ENCODE results near the gene ITFG1. TPM values are rescaled to one million over a fixed set of nuclear protein-coding genes. Genes with fewer than 3 reads are reported as not detected.

ITFG1 gene
- total RNA-seq (10 to 100 TPM; 21.7 to 34.3 (median 29.8) TPM), polyA plus RNA-seq (10 to 100 TPM; 20.8 to 24.9 TPM), total RNA-seq (26.0 reads per million, percentile 56 among the genes with 10 or more reads in this experiment)

- peak; percentile 94 to 98 (median 97) for DNase-seq
- Mint-ChIP-seq H3K36me3 (peaks cover 6 to 29% (median 11%) of the 10 kb centered on the region in 5 donors), H3K27ac (peak within 1 kb of the TSS; percentile 91 to 99 (median 96)), H3K27me3 (no peaks in the 10 kb centered on the region), H3K4me1 (peaks cover 45 to 79% (median 73%) of the 10 kb centered on the region in 7 donors), H3K9me3 (no peaks in the 10 kb centered on the region), H3K4me3 (peak within 1 kb of the TSS; percentile 91 to 100 (median 96))
- H3K9me3 ChIP-seq (ENCODE audit: control insufficient read depth in 2 of 3, low read length in 3 of 3): no peaks in the 10 kb centered on the region
- H3K4me1 ChIP-seq (ENCODE audit: control insufficient read depth in 2 of 2, insufficient read depth in 2 of 2, low read length in 2 of 2): peaks cover 10 to 21% of the 10 kb centered on the region in 2 donors
- peak within 1 kb of the TSS; percentile 95 for H3K27ac ChIP-seq (ENCODE audit: low read depth, low read length)
- H3K27me3 ChIP-seq (ENCODE audit: control insufficient read depth in 2 of 2, insufficient read depth in 2 of 2, low read length in 2 of 2): no peaks in the 10 kb centered on the region
- POLR2A ChIA-PET: interaction anchor here (0.5 to 1.5 kb wide), 5 partner anchors 12 to 489 kb away, joined by 3 to 9 read pairs (median 3); partner anchors contain the start of gene DNAJA2
- intact Hi-C loops (cut with micrococcal nuclease): loop anchor here (1.0 to 10.0 kb wide), 18 partner anchors 107 to 1152 kb away; partner anchors contain the start of genes DNAJA2 (in 2 of the 2), LONP2 (in 2 of the 2), ORC6 (in 2 of the 2) and VPS35 (in 2 of the 2)
- CTCF ChIA-PET: interaction anchor here (0.5 kb wide), 1 partner anchor 15 kb away, joined by 5 read pairs; no protein-coding TSS in a partner anchor
- H3K4me3 ChIP-seq (ENCODE audit: low read length): peak within 1 kb of the TSS; percentile 94
- ATAC-seq: peak; percentile 97
- H3K36me3 ChIP-seq (ENCODE audit: control insufficient read depth in 2 of 3, insufficient read depth in 3 of 3, low read length in 3 of 3): peaks cover 0 to 10% (median 0%) of the 10 kb centered on the region in 3 experiments
Observed at GRCh38 chr16:47460711-47461597, at the start of gene ITFG1, which contains the start of gene PHKB. Gene ITFG1, minus strand, starts transcription at chr16:47461063. Its CDS starts 18 bp downstream, at chr16:47461045. Gene PHKB, plus strand, starts transcription at chr16:47461331. Its CDS starts 20 bp downstream, at chr16:47461351.

DNA sequence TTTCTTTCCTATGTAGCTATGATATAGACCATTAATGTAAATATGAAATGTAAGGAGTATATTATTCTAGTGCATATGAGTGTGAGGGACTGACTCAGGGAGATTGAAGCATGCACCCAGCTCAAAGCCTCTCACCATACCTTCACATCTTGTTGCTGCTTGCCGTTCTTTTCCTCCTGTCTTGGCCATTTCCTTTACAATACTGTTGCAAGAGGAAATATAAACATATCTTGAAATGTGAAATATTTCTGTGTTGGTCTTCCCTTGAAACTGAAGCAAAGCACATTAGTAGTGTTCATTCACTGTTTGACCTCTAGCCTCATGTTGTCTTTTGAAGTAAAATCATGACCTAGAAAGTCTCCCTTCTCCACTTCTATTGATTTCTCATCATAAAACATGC, 46.8 kb upstream of the ITFG1 start:
- Mint-ChIP-seq H3K27ac (no peak overlapping the region), H3K27me3 (no peaks in the 10 kb centered on the region), H3K9me3 (no peaks in the 10 kb centered on the region), H3K36me3 (peaks cover 4 to 69% (median 59%) of the 10 kb centered on the region in 5 donors), H3K4me3 (no peak overlapping the region), H3K4me1 (peaks cover 0 to 10% (median 3%) of the 10 kb centered on the region in 7 donors)
- Histone ChIP-seq H3K27me3 (ENCODE audit: control insufficient read depth in 2 of 2, insufficient read depth in 2 of 2, low read length in 2 of 2) (no peaks in the 10 kb centered on the region), H3K36me3 (ENCODE audit: control insufficient read depth in 2 of 3, insufficient read depth in 3 of 3, low read length in 3 of 3) (peaks cover 0 to 45% (median 11%) of the 10 kb centered on the region in 3 experiments), H3K27ac (ENCODE audit: low read depth, low read length) (no peak overlapping the region), H3K4me1 (ENCODE audit: control insufficient read depth in 2 of 2, insufficient read depth in 2 of 2, low read length in 2 of 2) (no peaks in the 10 kb centered on the region), H3K9me3 (ENCODE audit: control insufficient read depth in 2 of 3, low read length in 3 of 3) (no peaks in the 10 kb centered on the region), H3K4me3 (ENCODE audit: low read length) (no peak overlapping the region)
- intact Hi-C loops (cut with micrococcal nuclease): loop anchor here in 1 of 2 donors (2.0 kb wide), 1 partner anchor 13 kb away; no protein-coding TSS in a partner anchor
- DNase-seq: no peak
- ChIA-PET CTCF (no interaction called here), POLR2A (interaction anchor here (0.6 kb wide), 1 partner anchor 534 kb away, joined by 3 read pairs; the partner anchor contains the start of gene DNAJA2)
- no peak for ATAC-seq

DNA sequence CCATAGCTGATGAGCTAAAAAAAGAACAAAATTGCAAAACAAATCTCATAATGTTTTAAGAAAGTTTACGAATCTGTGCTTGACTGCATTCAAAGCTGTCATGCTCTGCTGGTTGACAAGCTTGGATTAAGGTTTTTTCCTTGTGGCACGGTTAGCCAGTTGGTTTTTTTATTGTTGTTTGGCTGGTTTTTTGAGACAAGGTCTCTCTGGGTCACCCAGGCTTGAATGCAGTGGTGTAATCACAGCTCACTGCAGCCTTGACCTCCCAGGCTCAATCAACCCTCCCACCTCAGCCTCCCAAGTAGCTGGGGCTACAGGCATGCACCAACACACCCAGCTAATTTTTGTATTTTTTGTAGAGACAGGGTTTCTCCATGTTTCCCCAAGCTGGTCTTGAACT, 45.9 kb upstream of the ITFG1 start:
- H3K27ac Mint-ChIP-seq: peak overlapping the region in 1 of 9 donors; percentile 41
- Histone ChIP-seq H3K36me3 (ENCODE audit: control insufficient read depth in 2 of 3, insufficient read depth in 3 of 3, low read length in 3 of 3) (peaks cover 0 to 46% (median 11%) of the 10 kb centered on the region in 3 experiments), H3K27me3 (ENCODE audit: control insufficient read depth in 2 of 2, insufficient read depth in 2 of 2, low read length in 2 of 2) (no peaks in the 10 kb centered on the region), H3K4me3 (ENCODE audit: low read length) (no peak overlapping the region), H3K4me1 (ENCODE audit: control insufficient read depth in 2 of 2, insufficient read depth in 2 of 2, low read length in 2 of 2) (no peaks in the 10 kb centered on the region), H3K27ac (ENCODE audit: low read depth, low read length) (no peak overlapping the region), H3K9me3 (ENCODE audit: control insufficient read depth in 2 of 3, low read length in 3 of 3) (no peaks in the 10 kb centered on the region)
- ATAC-seq (no peak), DNase-seq (no peak)
- CTCF ChIA-PET: no interaction called here
- H3K4me1 Mint-ChIP-seq: peaks cover 0 to 10% (median 3%) of the 10 kb centered on the region in 7 donors
- peaks cover 4 to 66% (median 54%) of the 10 kb centered on the region in 5 donors for H3K36me3 Mint-ChIP-seq
- POLR2A ChIA-PET: no interaction called here
- peak overlapping the region in 1 of 10 donors; percentile 7 for H3K4me3 Mint-ChIP-seq
- H3K9me3 Mint-ChIP-seq: no peaks in the 10 kb centered on the region
- no peaks in the 10 kb centered on the region for H3K27me3 Mint-ChIP-seq
- intact Hi-C loops (cut with micrococcal nuclease): no loop called here

- Mint-ChIP-seq H3K27ac (no peak overlapping the region), H3K4me3 (no peak overlapping the region), H3K4me1 (peaks cover 0 to 10% (median 3%) of the 10 kb centered on the region in 7 donors), H3K9me3 (no peaks in the 10 kb centered on the region), H3K36me3 (peaks cover 4 to 64% (median 46%) of the 10 kb centered on the region in 5 donors), H3K27me3 (no peaks in the 10 kb centered on the region)
- Histone ChIP-seq H3K27ac (ENCODE audit: low read depth, low read length) (no peak overlapping the region), H3K36me3 (ENCODE audit: control insufficient read depth in 2 of 3, insufficient read depth in 3 of 3, low read length in 3 of 3) (peaks cover 5 to 50% (median 11%) of the 10 kb centered on the region in 3 experiments), H3K4me1 (ENCODE audit: control insufficient read depth in 2 of 2, insufficient read depth in 2 of 2, low read length in 2 of 2) (no peaks in the 10 kb centered on the region), H3K27me3 (ENCODE audit: control insufficient read depth in 2 of 2, insufficient read depth in 2 of 2, low read length in 2 of 2) (no peaks in the 10 kb centered on the region), H3K4me3 (ENCODE audit: low read length) (no peak overlapping the region), H3K9me3 (ENCODE audit: control insufficient read depth in 2 of 3, low read length in 3 of 3) (no peaks in the 10 kb centered on the region)
- CTCF ChIA-PET: no interaction called here
- POLR2A ChIA-PET: no interaction called here
- intact Hi-C loops (cut with micrococcal nuclease): no loop called here
- ATAC-seq (no peak), DNase-seq (no peak)
Observed at GRCh38 chr16:47504599-47504998, 43.7 kb upstream of the ITFG1 start.

DNA sequence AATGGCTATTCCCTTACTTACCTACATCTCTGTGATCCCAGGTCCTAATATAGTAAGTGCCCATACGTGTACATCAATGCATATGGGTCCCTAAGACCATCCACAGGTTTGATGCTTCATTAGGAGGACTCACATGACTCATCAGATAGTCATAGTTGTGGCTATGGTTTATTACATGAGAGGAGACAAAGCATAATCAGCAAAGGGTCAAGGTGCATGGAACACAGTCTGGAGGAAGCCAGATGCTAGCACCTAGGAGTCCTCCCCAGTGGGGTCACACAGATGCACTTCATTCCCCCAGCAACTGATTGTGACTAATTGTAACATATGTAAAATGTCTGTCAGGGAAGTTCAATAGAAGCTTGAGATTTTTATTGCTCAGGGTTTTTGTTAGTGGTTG, 43.1 kb upstream of the ITFG1 start:
- ChIA-PET CTCF (no interaction called here), POLR2A (no interaction called here)
- Mint-ChIP-seq H3K4me3 (no peak overlapping the region), H3K27ac (no peak overlapping the region), H3K4me1 (peaks cover 0 to 10% (median 3%) of the 10 kb centered on the region in 7 donors), H3K27me3 (no peaks in the 10 kb centered on the region), H3K36me3 (peaks cover 4 to 64% (median 46%) of the 10 kb centered on the region in 5 donors), H3K9me3 (no peaks in the 10 kb centered on the region)
- intact Hi-C loops (cut with micrococcal nuclease): no loop called here
- H3K4me1 ChIP-seq (ENCODE audit: control insufficient read depth in 2 of 2, insufficient read depth in 2 of 2, low read length in 2 of 2): no peaks in the 10 kb centered on the region
- no peak overlapping the region for H3K4me3 ChIP-seq (ENCODE audit: low read length)
- ATAC-seq: no peak
- H3K27ac ChIP-seq (ENCODE audit: low read depth, low read length): no peak overlapping the region
- no peaks in the 10 kb centered on the region for H3K9me3 ChIP-seq (ENCODE audit: control insufficient read depth in 2 of 3, low read length in 3 of 3)
- peaks cover 5 to 53% (median 11%) of the 10 kb centered on the region in 3 experiments for H3K36me3 ChIP-seq (ENCODE audit: control insufficient read depth in 2 of 3, insufficient read depth in 3 of 3, low read length in 3 of 3)
- DNase-seq: no peak
- no peaks in the 10 kb centered on the region for H3K27me3 ChIP-seq (ENCODE audit: control insufficient read depth in 2 of 2, insufficient read depth in 2 of 2, low read length in 2 of 2)

DNA sequence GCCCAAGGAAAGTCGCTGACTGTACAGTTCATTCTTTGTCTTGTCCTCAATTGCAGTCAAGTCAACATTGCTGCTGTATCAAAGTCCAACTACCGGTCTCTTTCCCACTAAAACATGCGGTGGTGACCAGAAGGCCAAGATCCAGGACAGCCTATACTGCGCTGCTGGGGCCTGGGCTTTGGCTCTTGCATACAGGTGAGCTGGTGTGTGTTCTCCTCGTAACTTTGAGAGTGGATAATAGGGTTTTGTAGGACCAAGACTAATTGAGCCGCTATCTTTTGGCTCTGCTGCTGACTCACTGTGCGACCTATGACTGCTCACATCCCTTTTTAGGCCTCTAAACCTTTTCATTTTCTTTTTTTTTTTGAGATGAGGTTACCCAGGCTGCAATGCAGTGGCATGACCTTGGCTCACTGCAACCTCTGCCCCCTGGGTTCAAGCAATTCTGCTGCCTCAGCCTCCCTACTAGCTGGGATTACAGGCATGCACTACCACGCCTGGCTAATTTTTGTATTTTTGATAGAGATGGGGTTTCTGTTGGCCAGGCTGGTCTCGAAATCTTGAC, 38.9 kb upstream of the ITFG1 start:
- H3K36me3 Mint-ChIP-seq: peaks cover 8 to 65% (median 43%) of the 10 kb centered on the region in 5 donors
- CTCF ChIA-PET: interaction anchor here (0.6 kb wide), 1 partner anchor 790 kb away, joined by 4 read pairs; no protein-coding TSS in a partner anchor

More for the DNA sequence above, 38.9 kb upstream of the ITFG1 start:
- ATAC-seq (no peak), DNase-seq (no peak)
- intact Hi-C loops (cut with micrococcal nuclease): no loop called here
- H3K9me3 ChIP-seq (ENCODE audit: control insufficient read depth in 2 of 3, low read length in 3 of 3): no peaks in the 10 kb centered on the region
- Mint-ChIP-seq H3K9me3 (no peaks in the 10 kb centered on the region), H3K27me3 (no peaks in the 10 kb centered on the region), H3K27ac (no peak overlapping the region), H3K4me3 (no peak overlapping the region), H3K4me1 (peaks cover 0 to 17% (median 12%) of the 10 kb centered on the region in 7 donors)
- no peaks in the 10 kb centered on the region for H3K27me3 ChIP-seq (ENCODE audit: control insufficient read depth in 2 of 2, insufficient read depth in 2 of 2, low read length in 2 of 2)
- no peaks in the 10 kb centered on the region for H3K4me1 ChIP-seq (ENCODE audit: control insufficient read depth in 2 of 2, insufficient read depth in 2 of 2, low read length in 2 of 2)
- no peak overlapping the region for H3K4me3 ChIP-seq (ENCODE audit: low read length)
- peaks cover 5 to 46% (median 10%) of the 10 kb centered on the region in 3 experiments for H3K36me3 ChIP-seq (ENCODE audit: control insufficient read depth in 2 of 3, insufficient read depth in 3 of 3, low read length in 3 of 3)
- no peak overlapping the region for H3K27ac ChIP-seq (ENCODE audit: low read depth, low read length)
- POLR2A ChIA-PET: interaction anchor here (0.7 kb wide), 1 partner anchor 719 kb away, joined by 3 read pairs; no protein-coding TSS in a partner anchor
